ENCODE data around the gene RB1. TPM values are rescaled to one million over a fixed set of nuclear protein-coding genes. Genes with fewer than 3 reads are reported as not detected.

The RB1 gene
- total RNA-seq, 1 experiment from 2014 or later, result 18.8 TPM

- Mint-ChIP-seq H3K27me3 (ENCODE audit: low read depth) (no peaks in the 10 kb centered on the region), H3K27ac (no peak overlapping the region), H3K4me3 (no peak overlapping the region), H3K4me1 (no peaks in the 10 kb centered on the region), H3K36me3 (peaks cover 36% of the 10 kb centered on the region), H3K9me3 (peaks cover 42% of the 10 kb centered on the region)
- DNase-seq (ENCODE audit: low spot score) (no peak), ATAC-seq (no peak)
- CTCF ChIA-PET, result no interaction called here
- POLR2A ChIA-PET, result no interaction called here
- TF ChIP-seq NR2C2 (CRISPR knock-in tag; IDR thresholded peaks at IDR 0.05) (no peak), NFE2L1 (CRISPR knock-in tag; IDR thresholded peaks at IDR 0.05) (no peak), ZNF425 (CRISPR knock-in tag; conservative IDR thresholded peaks at IDR 0.05) (no peak), JUN (CRISPR knock-in tag; IDR thresholded peaks at IDR 0.05) (no peak)
Measured at GRCh38 chr13:48393030-48393697, 89.6 kb downstream of the RB1 start.

GRCh38 chr13:48393698-48394085 lies 90.1 kb downstream of the RB1 start:
- no peak for ATAC-seq
- no peak for DNase-seq (ENCODE audit: low spot score)
- Mint-ChIP-seq H3K4me1 (no peaks in the 10 kb centered on the region), H3K4me3 (no peak overlapping the region), H3K9me3 (peaks cover 42% of the 10 kb centered on the region), H3K27ac (no peak overlapping the region), H3K36me3 (peaks cover 36% of the 10 kb centered on the region), H3K27me3 (ENCODE audit: low read depth) (no peaks in the 10 kb centered on the region)
- ChIA-PET POLR2A (no interaction called here), CTCF (no interaction called here)
- TF ChIP-seq NR3C1 (CRISPR knock-in tag; conservative IDR thresholded peaks at IDR 0.05; ENCODE audit: low read depth), result no peak

- Mint-ChIP-seq H3K27me3 (ENCODE audit: low read depth) (no peaks in the 10 kb centered on the region), H3K4me1 (no peaks in the 10 kb centered on the region), H3K9me3 (peaks cover 38% of the 10 kb centered on the region), H3K27ac (no peak overlapping the region), H3K4me3 (no peak overlapping the region), H3K36me3 (peaks cover 36% of the 10 kb centered on the region)
- TF ChIP-seq ZNF416 (CRISPR knock-in tag; IDR thresholded peaks at IDR 0.05), result no peak
- TF ChIP-seq ZMAT4 (CRISPR knock-in tag; IDR thresholded peaks at IDR 0.05), result no peak
- TF ChIP-seq ZNF219 (CRISPR knock-in tag; IDR thresholded peaks at IDR 0.05; ENCODE audit: borderline replicate concordance), result no peak
- no peak for TF ChIP-seq HMGA2 (CRISPR knock-in tag; IDR thresholded peaks at IDR 0.05)
- no peak for TF ChIP-seq PRDM15 (CRISPR knock-in tag; IDR thresholded peaks at IDR 0.05)
- no peak for TF ChIP-seq ZBTB43 (CRISPR knock-in tag; IDR thresholded peaks at IDR 0.05)
- TF ChIP-seq MYBL2 (CRISPR knock-in tag; IDR thresholded peaks at IDR 0.05), result no peak
- no peak for TF ChIP-seq NFATC4 (CRISPR knock-in tag; IDR thresholded peaks at IDR 0.05)
- no peak for TF ChIP-seq STAT6 (CRISPR knock-in tag; conservative IDR thresholded peaks at IDR 0.05; ENCODE audit: low read depth)
- no peak for TF ChIP-seq ZNF423 (CRISPR knock-in tag; IDR thresholded peaks at IDR 0.05)
- no peak for TF ChIP-seq USF2 (CRISPR knock-in tag; IDR thresholded peaks at IDR 0.05)
- no peak for TF ChIP-seq FOXP4 (CRISPR knock-in tag; IDR thresholded peaks at IDR 0.05)
- no peak for TF ChIP-seq RELA (CRISPR knock-in tag; IDR thresholded peaks at IDR 0.05; ENCODE audit: borderline replicate concordance)
- no peak for TF ChIP-seq NFYB (CRISPR knock-in tag; conservative IDR thresholded peaks at IDR 0.05; ENCODE audit: low read depth)
- CTCF ChIA-PET, result interaction anchor here (0.9 to 1.1 kb wide), 2 partner anchors 107 to 182 kb away, joined by 3 to 4 read pairs; no protein-coding TSS in a partner anchor
- ATAC-seq (no peak), DNase-seq (ENCODE audit: low spot score) (no peak)
- POLR2A ChIA-PET, result no interaction called here
Measured at GRCh38 chr13:48397744-48398143, 94.2 kb downstream of the RB1 start.
